Stimulated activated CD8-positive, alpha-beta memory T cell treated with anti-CD3 and anti-CD28 coated beads, Interleukin-12 subunit alpha, Interleukin-12 subunit beta, amount 100 ng/mL, for 24 hours (primary cell): ENCODE data around the gene SORBS2.

Source experiments
- DNase-seq: peaks from one replicate; pipeline ENCODE4 v3.0.0-alpha.2; 2020; ENCODE audit errors: extremely low read depth

The SORBS2 gene

DNA sequence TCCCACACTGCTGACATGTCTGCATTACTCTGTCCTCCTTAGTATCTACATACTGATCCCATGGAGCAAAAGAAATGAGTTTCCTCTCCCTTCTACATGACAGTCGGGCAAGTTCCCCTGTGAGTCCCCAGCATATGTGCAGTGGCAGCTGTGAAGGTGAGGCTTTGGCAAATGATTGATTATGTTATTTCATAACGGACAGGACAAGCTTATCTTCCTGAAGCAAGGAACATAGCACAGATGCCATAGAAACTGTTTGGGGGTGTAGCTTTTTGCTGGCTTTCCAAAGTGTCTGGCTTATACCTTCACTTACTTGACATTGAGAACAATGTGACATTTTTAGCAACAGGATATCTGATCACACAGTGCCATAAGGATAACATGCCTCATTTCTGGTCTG lies 139.8 kb downstream of the SORBS2 start:
- DNase-seq = no peak

DNA sequence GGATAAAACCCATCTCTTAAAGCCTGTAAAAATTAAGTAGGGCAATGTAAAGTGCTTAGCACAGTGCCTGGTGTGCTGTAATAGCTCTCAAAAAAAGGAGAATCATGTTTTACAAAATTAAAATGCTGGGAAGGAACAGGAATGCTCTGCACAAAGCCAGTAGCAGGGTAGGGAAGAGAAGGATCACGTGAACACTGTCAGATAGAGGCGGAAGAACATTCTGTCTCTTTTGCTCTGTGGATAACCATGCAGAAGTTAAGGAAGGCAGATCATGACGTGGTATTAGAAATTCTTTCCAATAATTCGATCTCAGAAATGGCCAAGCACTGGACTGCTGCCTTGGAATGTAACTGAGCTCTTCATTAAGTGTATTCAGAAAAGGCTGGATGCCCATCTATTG lies 140.5 kb downstream of the SORBS2 start:
- DNase-seq = no peak

DNA sequence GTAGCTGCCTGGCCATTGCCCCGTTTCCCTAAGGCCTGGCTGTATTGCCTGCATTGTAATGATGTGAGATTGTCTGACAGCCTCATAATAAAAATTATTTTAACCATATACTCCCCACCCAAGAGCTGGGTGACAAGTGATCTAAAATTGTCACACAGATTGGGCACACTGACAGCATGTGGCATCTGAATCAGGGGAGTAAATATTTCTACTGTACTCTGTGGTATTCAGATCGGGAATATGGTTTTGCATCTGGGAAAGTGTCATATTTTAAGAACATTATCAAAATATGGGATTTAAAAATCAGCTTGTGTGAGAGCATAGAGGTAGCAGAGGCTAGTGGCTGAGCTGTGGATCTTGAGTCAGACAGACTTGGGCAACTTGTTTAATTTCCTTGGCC lies 140.9 kb downstream of the SORBS2 start:
- DNase-seq = no peak

DNA sequence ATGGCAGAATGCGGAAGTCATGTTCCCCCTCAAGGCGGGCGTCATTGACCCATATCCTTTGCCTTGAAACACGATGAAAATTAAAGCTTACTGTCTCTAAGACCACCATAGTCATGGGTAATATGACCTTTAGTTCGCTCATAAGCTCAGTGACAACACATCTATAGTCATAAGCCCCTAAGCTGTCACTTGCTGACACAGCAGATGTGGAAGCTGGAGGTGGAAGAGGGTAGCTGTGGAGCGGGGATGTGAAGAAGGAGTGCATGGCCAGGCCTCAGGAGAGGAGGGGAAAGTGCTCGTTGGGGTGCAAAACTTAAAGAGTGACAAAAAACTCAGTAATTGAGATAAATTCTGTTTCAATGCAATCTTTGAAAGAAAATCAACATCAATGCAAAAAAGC lies 142.7 kb downstream of the SORBS2 start:
- no peak for DNase-seq

DNA sequence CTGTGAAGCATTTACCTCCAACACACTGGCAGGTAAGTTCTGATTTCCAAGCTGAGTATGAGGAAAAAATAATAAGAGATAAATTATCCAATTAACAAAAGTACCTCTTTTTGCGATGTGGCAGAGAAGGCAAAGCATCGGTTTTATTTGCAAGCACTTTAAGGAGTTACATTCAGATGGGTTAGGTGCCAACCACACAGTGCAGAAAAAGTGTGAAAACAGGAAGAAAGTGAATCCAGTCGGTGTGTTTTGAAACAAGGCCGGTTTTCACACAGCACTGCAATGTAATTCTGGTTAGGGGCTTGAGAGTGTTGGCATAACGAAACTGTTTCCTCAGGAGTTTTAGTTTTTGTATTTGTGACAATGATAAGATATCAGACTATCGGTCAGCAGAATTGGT lies 145.8 kb downstream of the SORBS2 start:
- no peak for DNase-seq

DNA sequence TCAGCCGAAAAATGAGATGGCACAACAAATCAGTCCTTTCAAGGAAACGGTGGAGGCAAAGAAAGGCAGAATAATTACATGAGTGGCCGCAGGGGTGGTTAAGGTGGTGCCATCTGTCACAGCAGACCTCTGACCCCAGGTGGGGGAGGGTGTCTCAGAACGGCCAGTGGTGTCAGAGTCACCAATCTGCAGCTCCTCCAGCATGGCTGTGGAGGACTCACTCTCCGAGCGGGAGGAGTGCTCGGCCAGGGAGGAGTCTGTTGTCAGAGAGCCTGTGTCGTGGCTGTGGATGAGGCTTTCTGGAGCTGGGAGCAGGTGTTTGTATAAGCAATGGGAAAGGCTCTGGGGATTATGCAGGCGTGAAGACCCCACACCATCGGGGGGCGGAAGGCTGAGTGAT lies 146.3 kb downstream of the SORBS2 start:
- no peak for DNase-seq

DNA sequence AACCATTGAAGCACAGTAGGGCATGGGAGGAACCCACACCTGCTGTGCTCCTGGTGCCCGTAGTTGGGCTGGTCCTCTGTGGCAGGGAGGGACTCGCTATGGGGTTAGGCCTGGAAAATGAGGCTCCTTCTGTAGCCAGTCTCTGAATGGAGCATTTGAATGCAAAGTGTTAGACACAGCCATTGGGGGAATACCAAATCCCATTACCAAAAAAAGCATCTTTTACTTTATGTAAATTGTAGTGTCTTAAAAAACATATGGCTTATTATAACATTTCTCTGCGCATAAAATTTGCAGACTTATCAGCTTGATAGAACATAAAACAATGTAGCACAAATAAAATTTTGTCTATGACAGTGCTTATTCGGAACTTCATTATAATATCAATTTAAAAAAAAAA lies 147.5 kb downstream of the SORBS2 start:
- no peak for DNase-seq

DNA sequence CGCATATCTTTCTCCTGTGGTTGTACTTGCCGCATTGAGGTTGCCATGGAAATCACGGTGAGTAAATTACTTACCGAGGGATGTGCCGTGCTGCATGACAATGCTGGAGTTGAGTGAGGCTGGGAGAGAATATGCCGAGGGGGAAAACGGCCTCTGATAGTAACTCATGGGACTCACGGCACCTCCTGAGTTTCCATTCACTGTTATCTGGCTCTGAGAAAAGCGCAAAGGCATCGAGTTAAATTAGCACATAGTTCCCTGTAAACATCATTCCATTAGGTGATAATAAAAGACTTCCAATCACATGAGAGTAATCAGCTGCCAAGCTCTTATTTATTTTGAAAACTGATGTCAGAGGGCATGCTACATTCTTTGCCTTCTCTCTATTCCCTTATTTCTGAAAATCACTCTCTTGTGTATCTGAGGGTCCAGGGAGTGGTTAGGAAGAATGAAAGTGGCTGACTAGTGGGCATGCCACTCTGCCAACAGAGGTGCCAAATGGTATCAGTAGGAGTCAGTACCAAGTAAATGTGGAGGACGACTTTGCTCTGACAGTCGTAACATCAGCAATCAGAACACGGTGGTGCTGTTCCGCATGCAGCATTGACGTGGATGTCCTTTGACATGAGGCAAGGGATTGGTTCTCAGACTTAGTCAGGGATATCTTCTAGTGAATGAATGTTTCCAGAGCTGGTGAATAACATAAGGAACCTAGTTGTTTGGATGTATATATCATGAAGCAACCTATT lies 149.8 kb downstream of the SORBS2 start:
- DNase-seq = no peak

DNA sequence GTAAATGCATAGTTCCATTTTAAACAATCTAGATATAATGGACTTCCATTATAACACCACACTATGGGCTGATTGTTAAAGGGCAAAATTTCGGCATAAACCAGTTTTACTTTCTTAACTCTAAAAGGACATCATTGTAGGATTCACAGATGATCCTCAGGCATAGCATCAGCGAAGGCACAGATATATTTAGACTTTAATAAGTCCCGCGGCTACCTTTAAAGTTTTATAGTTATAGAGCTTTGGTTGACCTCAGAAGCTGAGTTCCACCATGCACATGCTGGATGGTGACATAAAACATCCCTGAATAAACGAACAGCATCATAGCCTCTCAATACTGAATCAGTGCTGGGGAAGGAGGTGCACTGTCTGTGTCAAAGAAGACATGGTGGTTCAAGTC lies 151.7 kb downstream of the SORBS2 start:
- DNase-seq = no peak

DNA sequence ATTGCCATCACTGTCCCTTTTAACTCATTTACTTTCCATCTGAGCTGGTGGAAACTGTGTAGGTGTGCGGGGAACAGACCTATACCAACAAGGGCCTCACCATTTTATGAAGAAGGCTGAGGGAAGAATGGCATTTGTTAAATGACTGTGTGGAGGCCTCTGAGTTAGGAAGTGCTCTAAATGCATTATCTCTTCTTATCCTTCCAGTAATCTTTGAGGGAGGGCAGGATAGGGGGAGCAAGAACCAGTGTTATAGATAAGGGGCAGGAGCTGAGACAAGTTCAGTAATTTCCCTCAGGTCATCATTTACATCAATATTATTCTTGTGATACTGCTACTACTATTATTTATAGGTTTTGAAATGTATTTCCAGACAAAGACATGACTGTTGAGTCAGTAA lies 154.3 kb downstream of the SORBS2 start:
- DNase-seq = no peak

DNA sequence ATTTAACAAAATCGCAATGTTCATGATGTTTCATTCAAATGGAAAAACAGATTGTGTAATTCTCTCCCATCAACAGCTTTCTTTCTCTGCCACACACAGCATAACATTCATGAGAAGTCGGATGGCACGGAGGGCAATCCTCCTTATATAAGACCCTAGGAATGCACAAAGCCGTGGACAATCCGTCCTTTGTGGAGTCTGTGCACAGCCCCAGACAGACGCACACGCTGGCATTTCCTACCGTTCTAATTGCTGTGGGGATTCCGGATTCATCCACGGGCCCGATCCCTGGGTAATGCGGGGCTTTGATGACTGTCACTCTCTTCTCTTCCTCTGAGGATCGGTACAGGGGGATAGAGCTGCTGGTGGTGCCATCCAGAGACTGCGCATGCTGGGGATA lies 154.8 kb downstream of the SORBS2 start:
- DNase-seq = no peak

DNA sequence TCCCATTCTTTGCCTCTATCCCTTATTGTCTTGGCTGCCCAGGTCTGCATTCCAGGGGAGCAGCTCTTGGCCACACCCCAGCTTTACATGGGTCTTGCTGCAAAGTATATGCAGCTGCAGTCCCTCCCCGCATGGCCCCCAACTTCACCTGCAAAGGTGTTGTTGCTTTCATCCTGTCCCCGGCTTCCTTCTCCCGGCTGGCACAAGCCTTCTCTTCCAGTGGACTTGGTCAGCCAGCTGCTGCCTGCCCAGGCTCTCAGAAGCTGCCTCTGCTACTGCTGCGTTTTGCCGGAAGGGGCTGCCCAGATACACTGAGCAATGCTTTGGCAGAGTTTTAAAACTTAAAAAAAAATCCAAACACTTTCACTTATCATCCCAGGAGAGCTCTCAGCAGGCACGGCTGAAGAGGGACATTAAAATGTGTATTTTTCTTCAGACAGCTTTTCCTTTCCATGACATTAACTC lies 155.5 kb downstream of the SORBS2 start:
- DNase-seq = no peak

DNA sequence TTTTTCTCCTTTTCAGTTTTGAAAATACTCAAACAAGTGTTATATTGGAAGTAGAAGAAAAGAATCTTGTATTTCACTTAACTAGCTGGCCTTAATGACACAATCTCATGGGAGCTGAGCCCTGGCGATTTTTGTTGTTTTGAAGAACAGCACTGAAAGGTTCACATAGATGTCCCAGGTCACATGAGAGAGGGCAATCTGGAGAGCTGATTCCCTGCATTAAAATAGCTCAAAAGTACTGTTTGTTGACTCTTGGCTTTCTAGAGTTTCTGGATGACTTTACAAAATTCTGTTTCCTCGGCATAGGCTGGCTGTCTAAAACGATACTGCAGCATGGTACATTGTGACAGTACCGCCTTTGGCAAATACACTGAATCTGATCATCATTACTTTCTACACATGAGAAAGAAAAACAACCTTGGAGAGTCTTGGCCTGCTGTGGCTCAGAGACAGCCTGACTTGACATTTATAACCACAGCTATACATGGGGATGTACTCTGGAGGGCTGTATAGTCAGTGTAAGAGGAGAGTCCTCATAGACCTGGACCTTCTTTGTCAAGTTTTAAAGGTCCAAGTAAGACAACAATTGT lies 156.9 kb downstream of the SORBS2 start:
- DNase-seq = no peak

DNA sequence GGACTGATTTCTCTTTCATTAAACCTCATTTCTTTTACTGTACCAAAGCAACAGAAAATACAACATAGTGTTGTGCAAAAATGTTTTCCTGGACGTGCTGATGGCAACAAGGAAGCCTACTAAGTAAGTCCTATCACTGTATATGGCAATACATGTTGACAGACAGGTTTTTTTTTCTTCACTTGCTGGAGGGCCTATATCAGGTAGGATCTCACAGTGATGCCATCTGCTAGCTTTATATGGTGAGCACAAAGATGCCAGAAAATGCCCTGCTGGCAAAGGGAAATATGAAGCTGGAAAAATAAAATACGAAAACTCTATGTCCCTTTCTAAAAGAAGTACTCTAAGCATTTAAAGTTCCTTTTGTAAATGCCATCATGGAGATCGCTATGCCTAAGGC lies 157.7 kb downstream of the SORBS2 start:
- DNase-seq = no peak

DNA sequence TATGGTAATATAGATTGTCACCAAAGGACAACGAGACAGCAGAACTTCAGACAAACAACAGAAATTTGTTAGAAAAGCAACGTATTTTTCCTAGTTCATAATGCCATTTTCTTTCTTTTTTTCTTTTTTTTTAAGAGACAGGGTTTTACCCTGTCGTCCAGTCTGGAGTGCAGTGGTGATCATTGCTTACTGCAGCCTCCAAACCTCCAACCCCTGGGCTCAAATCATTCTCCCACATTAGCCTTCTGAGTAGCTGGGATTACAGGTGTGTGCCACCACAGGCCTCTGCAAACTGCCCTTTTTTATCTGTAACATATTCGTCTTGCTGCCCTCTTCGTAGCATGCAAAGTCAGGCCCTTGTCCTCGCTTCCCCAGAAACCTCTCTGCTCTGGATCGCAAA lies 160.1 kb downstream of the SORBS2 start:
- DNase-seq = no peak

DNA sequence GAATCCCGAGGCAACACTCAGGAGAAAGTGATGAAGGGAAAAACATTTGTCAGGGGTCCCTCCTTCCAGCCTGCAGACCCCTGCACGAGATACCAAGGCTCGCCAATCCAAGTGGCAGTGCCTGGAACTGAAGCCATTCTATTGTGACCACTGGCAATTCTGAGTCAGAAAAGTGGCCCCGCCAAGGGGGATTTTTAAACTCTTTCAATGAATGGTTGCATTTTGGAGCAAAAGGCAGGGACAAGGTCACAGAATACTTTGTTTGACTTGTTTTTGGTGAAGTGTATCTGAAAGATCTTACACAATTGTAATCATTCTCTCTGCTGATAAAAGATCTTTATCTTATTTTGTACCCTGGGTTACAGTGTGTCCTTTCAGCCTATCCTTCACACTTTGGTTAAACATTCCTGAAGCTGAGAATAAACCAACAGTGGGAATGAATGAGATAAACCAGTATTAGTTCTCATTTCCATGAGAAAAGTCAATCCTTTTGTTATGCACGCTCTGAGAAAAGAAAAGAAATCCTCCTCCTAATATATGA lies 160.8 kb downstream of the SORBS2 start:
- no peak for DNase-seq

DNA sequence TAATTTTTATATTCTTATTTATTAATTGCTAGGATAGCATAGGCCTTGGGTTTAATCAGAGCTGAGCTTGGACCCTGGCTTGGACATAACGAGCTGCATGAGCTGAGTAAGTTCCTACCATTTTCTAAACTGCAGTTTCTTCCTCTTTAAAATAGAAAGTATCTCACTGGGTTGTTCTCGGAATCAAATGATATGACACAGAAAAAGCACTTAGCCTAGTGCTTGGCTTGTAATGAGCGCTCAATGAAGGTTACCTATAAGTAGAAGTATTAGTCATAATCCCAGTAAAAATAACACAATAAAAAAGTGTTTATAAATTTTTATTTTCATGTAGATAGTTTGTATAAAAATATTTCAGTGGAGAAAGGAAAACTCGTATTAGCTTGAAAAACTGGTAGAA lies 163.4 kb downstream of the SORBS2 start:
- DNase-seq = no peak

DNA sequence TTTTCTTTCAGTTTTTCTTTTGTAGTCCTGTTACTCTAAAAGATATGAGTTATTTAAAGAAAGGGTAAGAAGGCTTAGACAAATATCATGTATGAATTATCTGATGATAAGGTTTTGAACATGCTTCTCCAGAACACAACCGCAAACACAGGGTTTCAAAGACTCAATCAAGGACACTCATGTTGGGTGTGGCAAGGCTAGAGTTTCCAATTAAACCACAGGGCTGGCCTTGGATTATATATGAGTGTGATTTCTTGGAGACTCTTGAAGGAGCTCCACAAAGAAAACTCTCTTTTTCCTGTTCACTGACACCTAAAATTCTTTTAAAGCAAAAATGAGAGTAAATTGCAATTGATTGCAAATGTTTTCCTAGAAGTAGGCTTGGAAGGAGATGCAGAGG lies 166.6 kb downstream of the SORBS2 start:
- DNase-seq = no peak

DNA sequence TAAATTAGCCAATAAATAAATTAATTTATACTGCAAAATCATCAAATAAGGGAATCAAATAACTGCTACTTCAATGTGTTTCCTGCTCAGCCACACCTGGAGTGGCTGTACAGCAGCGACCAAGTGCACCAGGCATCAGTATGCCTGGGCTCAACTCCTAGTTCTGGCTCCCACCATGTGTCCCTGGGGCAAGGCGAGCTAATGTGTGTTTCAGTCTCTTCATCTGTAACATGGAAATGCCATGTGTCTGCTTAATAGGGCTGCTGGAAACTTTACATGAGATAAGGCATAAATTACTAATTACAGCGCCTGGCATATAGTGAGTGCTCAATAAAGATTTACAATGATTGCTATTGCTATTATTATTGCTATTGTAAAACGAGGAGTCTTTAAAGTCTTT lies 167.6 kb downstream of the SORBS2 start:
- DNase-seq = no peak

DNA sequence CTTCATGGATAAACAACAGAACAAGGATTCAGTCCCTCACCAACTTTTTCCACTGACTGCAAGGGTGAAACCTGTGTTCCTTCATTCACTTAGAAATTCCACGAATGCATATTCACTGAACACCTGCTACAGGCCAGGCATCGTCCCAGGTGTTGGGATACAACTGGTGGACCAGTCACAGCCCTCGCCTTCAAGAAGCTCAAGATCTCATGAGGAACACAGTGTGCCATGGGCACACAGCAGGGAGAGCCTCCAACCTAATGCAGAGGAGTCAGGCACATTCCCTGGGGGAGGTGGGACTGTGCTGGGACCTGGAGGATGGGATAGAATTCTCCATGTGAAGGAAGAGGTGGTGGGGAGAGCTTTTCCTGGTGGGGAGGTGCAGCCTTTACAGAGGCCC lies 169.1 kb downstream of the SORBS2 start:
- DNase-seq = no peak

DNA sequence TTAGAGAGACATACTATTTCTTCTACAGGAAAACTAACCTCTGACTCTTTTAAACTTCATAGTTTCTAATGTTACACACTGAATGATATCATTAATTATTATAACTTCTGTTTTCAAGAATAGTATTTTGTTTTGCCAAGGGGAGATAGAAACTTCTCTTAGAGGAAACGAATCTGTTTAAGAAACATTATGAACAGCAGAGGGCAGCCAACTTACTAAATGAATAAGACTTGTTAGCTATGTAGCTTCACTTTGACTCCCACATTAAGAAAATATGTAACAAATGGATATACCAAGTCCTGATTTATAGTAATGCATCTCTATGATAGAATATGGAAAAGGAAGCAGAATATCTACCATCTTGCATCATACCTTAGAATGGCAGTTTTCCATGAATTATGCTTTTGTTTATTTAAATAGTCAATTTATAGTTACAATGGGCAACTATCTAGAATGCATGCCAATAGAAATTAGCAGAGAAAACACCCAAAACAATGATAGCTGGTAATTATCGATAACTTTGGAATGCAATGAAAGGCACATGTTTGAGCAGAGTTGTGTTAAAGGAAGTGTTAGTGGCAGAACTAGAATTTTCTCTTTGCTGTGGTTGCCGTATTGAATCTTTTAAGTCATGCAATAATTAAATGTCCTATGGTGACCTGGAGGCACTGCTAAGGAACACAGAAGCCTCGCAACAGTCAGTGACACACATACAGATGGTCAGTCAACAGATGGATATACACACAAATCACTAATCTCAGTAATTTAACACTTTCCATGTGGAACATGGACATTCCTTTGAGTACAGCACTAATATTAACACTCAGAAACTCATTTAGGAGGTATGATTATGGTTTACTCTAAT lies 171.0 kb downstream of the SORBS2 start:
- no peak for DNase-seq

DNA sequence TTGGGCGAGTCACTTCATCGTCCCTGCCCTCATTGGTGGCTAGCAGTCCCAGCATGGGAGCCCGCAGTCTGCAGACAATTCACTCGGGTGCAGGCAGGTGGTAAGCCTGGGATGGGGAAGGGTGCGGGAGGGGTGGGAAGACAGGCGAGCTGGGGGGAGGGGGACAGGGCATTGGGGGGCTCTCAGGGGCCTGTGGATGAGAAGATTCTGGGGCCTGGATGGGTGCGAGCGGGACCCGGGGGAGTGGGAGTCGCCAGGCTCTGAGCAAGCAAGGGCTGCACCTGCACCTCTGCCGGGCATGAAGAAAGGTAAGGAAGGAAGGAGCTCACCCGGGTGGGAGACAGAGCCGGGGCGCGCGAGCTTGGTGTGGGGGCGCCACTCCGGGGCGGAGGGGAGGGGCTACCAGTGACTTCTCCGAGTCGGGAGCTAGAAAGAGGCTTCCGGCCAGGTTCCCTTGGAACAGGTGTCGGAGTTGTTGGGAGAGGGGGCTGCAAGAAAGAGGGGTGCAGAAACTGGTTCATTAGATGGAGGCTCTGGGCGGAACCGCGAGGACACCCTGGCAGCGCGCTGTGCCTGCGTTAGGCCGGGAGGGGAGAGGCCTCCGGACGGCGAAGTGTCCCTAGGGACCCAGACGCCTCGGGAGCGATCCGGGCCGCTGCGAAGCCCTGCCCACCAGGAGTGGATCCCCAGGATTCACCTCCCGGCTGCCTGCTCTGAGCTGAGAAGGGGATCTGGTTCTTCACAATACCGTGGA lies 173.3 kb downstream of the SORBS2 start:
- no peak for DNase-seq
